Chondrocyte (in vitro differentiated cells): ENCODE measurements around the gene SPEG. TPM values are rescaled to one million over a fixed set of nuclear protein-coding genes. Genes with fewer than 3 reads are reported as not detected.
"Not testable (repeated sequence)": the region's sequence is repeated elsewhere in the genome, so short reads cannot be mapped to it uniquely, and the experiment has no call there.

ENCODE experiments used
- DNase-seq: peaks from one replicate; pipeline ENCODE4 v3.0.0; 2021; ENCODE audit warnings: mixed read lengths, low spot score
- H3K27ac Mint-ChIP-seq: one replicate; pipeline ENCODE4 v1.8.0; 2021; ENCODE audit warnings: mild to moderate bottlenecking, moderate library complexity, mixed read lengths; ENCODE audit not compliant: unreplicated experiment
- H3K27me3 Mint-ChIP-seq: 2 replicates; pipeline ENCODE4 v1.8.0; 2021; ENCODE audit warnings: low read depth, mixed read lengths
- H3K36me3 Mint-ChIP-seq: 2 replicates; pipeline ENCODE4 v1.8.0; 2021; ENCODE audit warnings: low read depth, mixed read lengths
- H3K4me1 Mint-ChIP-seq: 2 replicates; pipeline ENCODE4 v1.8.0; 2021; ENCODE audit warnings: low read depth, mild to moderate bottlenecking, mixed read lengths
- H3K4me3 Mint-ChIP-seq: one replicate; pipeline ENCODE4 v1.8.0; 2021; ENCODE audit warnings: mild to moderate bottlenecking, moderate library complexity, mixed read lengths; ENCODE audit not compliant: unreplicated experiment
- H3K9me3 Mint-ChIP-seq: 2 replicates; pipeline ENCODE4 v1.8.0; 2021; ENCODE audit warnings: low read depth, mixed read lengths
- CTCF ChIP-seq: fragments of 200-600 bp; sonication (generic); IDR thresholded peaks from 2 replicates; pipeline ENCODE4 v1.5.0; 2021; ENCODE audit warnings: antibody characterized with exemption, mild to moderate bottlenecking, moderate library complexity
- total RNA-seq: library from RNA; stranded (reverse); gene quantifications from 3 replicates; pipeline ENCODE4 v1.2.1, GENCODE V29; 2021

SPEG gene
- total RNA-seq, 1 donor from 2014 or later: 94.9 TPM

GRCh38 chr2:219387306-219388120 lies 47.1 kb upstream of the SPEG start, which contains the start of gene DNPEP:
TSS of gene DNPEP (minus strand) at chr2:219387912. CDS start at chr2:219387794, 118 bp downstream.
- Mint-ChIP-seq H3K4me3 (peak within 1 kb of the TSS; percentile 91), H3K36me3 (peaks cover 10% of the 10 kb centered on the region), H3K4me1 (peaks cover 14% of the 10 kb centered on the region), H3K9me3 (no peaks in the 10 kb centered on the region), H3K27me3 (peaks cover under 1% of the 10 kb centered on the region), H3K27ac (peak within 1 kb of the TSS; percentile 97)
- TF ChIP-seq CTCF: peak; percentile 18
- DNase-seq: peak; percentile 97

- H3K36me3 Mint-ChIP-seq: peaks cover 10% of the 10 kb centered on the region
- TF ChIP-seq CTCF: peak; percentile 77
- H3K9me3 Mint-ChIP-seq: no peaks in the 10 kb centered on the region
- H3K4me3 Mint-ChIP-seq: peak overlapping the region; percentile 55
- peak; percentile 99 for DNase-seq
- peaks cover 14% of the 10 kb centered on the region for H3K4me1 Mint-ChIP-seq
- H3K27me3 Mint-ChIP-seq: peaks cover 3% of the 10 kb centered on the region
- peak overlapping the region; percentile 41 for H3K27ac Mint-ChIP-seq
Measured at GRCh38 chr2:219388121-219388906, 46.3 kb upstream of the SPEG start.

GRCh38 chr2:219388907-219389156 lies 45.8 kb upstream of the SPEG start:
- Mint-ChIP-seq H3K27ac (peak overlapping the region; percentile 41), H3K36me3 (peaks cover 10% of the 10 kb centered on the region)

GRCh38 chr2:219392754-219393153 lies 41.9 kb upstream of the SPEG start:
- H3K27me3 Mint-ChIP-seq: peaks cover 3% of the 10 kb centered on the region
- peak; percentile 36 for DNase-seq
- no peak for TF ChIP-seq CTCF
- no peak overlapping the region for H3K27ac Mint-ChIP-seq
- peaks cover 2% of the 10 kb centered on the region for H3K36me3 Mint-ChIP-seq
- H3K4me3 Mint-ChIP-seq: no peak overlapping the region
- peaks cover 11% of the 10 kb centered on the region for H3K4me1 Mint-ChIP-seq
- H3K9me3 Mint-ChIP-seq: no peaks in the 10 kb centered on the region

More at GRCh38 chr2:219388907-219389156, 45.8 kb upstream of the SPEG start:
- no peak for DNase-seq
- Mint-ChIP-seq H3K9me3 (no peaks in the 10 kb centered on the region), H3K4me1 (peaks cover 14% of the 10 kb centered on the region), H3K4me3 (peak overlapping the region; percentile 55), H3K27me3 (peaks cover 3% of the 10 kb centered on the region)
- TF ChIP-seq CTCF: no peak

- not testable (repeated sequence) for H3K9me3 Mint-ChIP-seq, H3K4me3 Mint-ChIP-seq, DNase-seq, H3K36me3 Mint-ChIP-seq, H3K27ac Mint-ChIP-seq, H3K27me3 Mint-ChIP-seq, H3K4me1 Mint-ChIP-seq
Measured at GRCh38 chr2:219395056-219395455, 39.6 kb upstream of the SPEG start.
